B cell (primary cell): ENCODE measurements around the gene ERAP2.

Source experiments
- CTCF ChIP-seq: fragments of 200-600 bp; IDR thresholded peaks from one replicate; pipeline ENCODE4 v1.8.0; 2022; ENCODE audit warnings: antibody characterized with exemption, mild to moderate bottlenecking
- EZH2 ChIP-seq: IDR thresholded peaks from 2 replicates; pipeline ENCODE4 v1.6.1; 2012; ENCODE audit warnings: borderline replicate concordance, low read depth, mild to moderate bottlenecking, moderate library complexity, low read length; ENCODE audit not compliant: insufficient read depth, poor library complexity, severe bottlenecking

- no peak for TF ChIP-seq CTCF
- TF ChIP-seq EZH2, result no peak
Observed at GRCh38 chr5:96869372-96869641, 7.0 kb upstream of the ERAP2 start.
